HG03045 (cell line): ENCODE data around the gene RAD51B.
A peak's percentile ranks its signal among the peaks of the same experiment; 100 is the strongest.

Experiments used
- ATAC-seq: cut with Tn5 transposase; IDR thresholded peaks from one replicate; pipeline ENCODE4 v1.9.1; 2021; ENCODE audit warnings: mild to moderate bottlenecking, moderate library complexity; ENCODE audit not compliant: unreplicated experiment

Gene RAD51B

DNA sequence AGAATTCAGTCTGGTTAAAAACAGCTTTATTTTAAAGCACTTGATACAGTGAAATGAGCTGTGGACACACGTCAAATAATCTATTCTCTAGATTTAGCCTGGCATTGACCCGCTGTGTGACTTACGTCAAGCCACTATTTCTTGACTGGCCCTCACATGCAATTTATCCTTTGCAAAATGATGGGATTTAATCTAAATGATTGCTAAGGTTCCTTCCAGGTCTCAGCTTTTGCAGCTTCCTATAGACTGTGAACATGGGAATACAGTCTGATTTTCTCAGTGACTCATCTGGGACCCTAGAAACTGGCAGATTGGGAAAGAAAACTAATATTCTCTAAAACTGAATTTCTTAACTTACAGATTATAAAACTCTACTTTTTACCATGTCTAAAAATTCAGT is 409.1 kb downstream of the RAD51B start:
- ATAC-seq: no peak

DNA sequence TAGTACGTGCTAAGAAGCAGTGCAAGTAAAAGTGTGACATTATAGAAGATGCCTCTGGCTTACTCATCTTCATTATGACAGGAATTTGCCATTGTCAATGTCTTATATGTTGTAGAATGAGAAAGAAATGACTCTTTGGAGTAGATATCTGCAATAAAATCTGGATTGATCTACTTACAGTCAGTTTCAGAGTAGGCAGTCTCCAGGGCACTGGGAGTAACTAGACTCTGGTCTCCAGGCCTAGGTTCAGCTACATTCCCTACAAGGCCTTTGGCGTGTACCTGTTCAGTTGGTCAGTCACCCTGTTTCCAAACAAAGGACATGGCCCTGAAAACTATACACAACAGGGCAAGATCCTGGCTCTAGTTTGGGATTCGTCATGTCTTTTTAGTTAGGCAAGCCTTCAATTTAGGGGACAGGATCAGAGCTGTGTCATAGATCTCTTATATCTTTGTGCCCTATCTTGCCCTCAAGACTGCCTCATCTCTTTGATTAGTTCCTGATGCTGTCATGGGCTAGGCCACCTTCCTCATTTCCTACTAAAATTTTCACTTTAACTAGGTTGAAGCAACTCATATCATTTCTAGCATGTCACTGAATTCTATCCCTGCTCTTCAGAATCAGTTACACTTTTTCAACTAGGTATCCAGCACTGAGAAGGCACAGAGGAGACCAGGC is 410.0 kb downstream of the RAD51B start:
- ATAC-seq: no peak

DNA sequence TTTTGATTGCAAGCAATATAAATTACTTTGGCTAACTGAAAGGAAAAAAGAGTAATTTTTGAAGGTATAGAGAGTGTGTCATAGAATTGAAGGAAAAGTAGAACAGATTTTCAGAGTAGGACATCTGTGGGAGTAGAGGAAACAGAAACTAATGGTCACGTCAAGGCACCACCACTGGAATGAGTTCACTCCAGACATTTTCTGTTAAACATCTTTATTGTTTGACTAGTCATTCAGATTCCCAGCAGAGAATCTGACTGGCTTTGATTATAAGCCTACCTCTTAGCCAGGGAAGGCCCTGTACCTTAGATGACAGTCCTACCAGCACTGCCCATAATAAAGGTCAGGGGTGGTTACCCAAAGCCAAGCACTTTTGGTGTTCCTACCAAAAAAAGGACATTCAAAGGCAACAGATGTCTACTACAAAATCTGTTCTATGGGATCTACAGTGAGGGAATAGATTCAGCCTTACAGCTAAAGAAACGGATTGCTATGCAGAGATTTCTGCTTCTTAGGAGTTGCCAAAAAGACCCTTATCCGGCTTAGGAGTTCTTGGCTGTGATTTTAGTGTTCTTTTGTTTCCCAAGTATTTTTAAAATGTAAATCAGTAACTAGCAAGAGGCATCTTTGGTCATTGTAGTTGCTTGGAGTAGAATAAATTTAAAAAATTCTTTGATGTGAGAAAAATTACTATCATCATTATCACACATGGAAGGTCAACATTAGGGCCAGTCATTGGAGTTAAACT is 410.8 kb downstream of the RAD51B start:
- ATAC-seq: no peak

DNA sequence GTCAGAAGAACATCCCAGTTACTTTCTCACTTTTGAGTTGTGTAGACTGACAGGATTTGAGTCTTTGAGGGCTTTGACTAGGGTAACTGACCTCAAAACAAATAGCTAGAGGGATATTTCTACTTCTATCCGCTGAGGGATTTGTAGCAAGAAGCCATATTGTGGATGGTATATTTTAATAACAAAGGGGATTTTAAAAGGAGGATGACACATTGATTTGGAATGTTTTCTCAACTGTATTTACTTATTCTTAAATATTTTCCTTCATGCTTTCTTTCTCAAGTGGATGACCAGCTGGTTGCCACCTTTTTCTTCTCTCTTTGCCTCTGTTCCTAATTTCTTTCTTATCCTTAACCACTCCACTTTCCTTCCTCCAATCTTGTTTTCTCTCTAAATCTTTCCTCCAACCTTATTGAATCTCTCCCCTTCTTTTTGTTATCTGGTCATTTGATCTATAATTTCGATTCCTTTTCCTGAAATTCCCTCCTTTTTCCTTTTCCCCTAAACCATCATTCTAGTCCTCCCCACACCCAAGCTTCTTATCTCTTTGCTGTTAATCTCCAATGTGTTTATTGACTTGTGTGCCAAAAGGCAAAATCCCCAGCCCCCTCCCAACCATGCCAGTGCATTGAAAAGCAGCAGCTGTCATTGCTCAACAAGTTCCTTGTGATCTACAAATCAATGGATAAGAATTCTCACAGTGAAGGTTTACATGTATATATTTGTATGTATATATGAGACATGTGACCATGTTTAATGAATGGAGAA is 411.6 kb downstream of the RAD51B start:
- ATAC-seq: no peak

DNA sequence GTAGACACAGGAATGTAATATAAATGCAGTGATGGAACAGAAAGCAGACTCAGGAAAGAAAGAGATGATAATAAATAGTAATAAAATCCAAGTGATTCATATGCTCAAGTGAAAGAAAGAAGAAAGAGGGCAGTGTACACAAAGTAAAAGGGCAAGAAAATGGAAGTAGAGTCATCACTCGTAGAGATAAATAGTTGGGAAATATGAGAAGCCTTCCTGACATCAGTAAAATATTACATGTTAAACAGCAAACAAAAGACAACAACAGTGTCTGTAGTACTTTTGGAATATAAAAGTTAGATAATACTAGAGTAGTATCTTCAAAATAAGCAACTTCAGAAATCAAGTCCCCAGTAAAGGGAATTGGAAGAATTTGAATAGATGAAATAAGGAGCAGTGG is 412.3 kb downstream of the RAD51B start:
- no peak for ATAC-seq

DNA sequence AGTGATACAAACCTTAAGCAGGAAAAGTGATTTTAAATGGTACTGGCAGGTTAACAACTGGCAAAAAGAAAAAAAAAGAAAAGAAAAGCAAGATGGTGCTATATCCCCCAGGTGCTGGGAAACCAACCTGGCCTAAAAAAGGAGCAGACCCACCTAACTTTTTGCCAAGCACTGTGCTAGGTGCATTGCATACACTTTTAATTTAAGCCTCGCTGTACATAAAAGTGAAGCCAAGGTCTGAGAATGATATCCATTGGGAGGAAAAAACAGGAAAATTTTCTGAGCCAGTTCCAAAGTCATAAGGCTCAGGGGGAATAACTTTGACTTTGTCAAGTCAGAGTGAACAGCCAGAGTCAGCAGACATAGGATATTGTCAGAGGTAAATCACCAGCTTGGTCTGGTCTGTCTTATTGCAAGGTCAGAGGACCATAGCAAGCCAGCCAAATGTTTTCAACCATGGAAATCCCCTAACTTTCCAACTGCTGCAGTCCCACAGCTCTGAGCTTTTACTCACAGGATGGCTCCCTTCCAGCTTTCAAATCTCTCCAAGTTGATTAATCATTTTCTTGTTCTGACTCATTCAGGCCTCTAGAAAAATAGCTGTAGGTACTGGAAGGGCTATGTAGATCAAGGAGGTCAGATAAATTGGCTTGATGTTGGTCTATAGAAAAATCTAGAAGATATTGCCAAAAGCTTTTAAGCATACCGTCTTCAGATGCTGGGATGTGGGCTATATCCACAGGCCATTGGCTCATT is 412.9 kb downstream of the RAD51B start:
- peak; percentile 79 for ATAC-seq

DNA sequence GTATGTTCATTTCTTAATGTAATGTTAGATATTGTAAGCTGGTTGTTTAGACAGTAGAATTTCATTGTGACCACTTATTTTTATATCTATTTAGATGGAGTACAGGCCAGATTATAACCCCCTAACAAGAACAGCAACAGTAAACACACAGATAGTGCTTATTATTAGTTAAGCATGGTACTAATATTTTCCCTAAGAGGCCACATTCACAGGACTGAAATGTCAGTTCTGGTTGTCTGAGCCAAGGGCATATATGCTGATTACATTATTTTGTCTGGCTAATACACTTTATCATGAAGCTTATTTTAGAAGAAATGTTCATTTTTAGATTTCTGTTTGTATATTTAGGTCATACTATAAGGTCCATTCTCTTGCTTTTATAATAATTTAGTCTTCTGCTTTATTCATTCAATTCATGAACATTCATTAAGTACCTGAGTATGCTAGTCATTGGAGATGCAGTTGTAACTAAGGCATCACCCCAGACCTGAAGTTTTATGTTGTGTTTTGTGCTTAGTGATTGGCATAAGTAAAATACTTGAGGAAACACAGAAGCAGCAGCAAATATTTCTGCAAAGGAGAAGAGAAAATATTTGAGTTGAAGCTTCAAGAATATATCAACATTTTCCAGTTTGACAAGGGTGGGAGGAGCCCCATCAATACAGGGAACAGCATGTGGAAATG is 413.7 kb downstream of the RAD51B start:
- no peak for ATAC-seq

DNA sequence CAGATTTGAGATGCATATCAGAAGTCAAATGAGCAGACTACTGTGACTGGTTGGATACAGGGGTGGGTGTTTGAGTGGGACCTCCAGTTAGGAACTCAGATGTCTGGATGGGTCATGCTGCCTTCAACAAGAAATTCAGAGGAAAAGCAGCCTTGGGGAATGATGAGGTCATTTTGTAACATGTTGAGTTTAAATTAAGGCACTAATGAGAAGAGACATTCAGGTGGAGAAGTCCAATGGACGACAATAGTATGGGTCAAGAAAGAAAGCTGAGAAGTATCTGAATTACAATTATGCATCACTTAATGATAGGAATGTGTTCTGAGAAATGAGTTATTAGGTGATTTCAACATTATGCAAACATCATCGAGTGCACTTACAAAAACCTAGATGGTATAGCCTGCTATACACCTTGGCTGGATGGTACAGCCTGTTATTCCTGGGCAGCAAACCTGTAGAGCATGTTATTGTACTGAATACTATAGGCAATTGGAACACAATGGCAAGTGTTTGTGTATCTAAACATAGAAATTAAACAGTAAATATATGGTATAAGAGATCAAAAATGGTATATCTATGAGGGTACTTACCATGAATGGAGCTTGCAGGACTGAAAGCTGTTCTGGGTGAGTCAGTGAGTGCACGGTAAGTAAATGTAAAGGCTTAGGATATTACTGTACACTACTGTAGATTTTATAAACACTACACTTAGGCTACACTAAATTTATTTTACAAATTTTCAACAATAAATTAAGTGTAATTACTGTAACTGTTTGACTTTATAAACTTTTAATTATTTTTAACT is 414.7 kb downstream of the RAD51B start:
- no peak for ATAC-seq

DNA sequence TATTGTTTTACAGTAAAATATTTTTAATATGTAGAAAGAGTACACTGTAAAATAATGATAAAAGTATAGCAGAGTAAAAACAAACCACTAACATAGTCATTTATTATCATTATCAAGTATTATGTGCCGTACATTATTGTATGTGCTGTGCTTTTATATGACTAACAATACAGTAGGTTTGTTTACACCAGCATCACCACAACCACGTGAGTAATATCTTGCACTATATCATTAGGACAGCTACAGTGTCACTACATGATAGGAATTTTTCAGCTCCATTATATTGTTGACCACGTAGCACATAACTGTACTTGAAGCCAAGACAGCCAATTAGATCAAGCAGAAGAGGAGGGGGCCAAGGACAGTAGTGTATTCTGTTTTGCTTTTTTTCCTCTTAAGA is 415.4 kb downstream of the RAD51B start:
- ATAC-seq: no peak

DNA sequence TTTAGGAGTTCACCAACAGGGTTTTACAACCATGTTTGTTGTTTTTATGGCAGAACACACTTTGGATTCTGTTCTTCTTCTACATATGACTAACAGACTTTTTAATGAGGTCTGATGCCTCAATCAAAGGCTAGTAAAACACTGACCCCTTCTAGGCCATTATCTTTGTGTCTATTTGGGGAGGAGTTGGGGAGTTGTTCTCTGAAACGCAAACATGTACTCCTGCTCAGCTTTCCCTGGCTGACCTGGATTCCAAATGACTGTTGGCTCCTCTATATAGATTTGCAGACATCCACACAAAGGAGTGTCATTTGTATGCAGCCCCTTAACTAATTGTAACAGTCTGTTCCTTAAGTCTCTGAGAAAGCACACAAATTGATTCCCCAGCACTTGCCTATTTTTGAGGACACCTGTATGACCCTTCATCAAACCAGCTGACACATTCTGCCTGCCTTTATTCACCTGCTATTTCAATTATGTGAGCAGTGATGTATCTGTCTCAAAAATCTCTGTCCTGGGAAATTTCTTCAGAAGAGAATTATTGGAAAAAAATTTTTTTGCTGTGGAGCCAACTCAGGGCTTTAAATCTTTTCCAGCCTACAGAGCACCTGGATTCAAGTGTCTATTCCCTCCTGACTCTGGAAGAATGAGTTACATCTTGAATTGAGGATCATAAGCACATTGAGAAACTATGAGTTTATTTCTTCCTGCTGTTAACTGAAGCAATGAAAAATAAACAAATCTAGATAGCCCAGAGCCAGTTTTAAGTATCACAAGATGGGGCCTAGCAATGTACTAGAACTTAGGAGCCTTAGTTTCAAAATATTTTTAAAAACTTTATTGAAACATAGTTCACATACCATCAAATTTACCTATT is 417.2 kb downstream of the RAD51B start:
- no peak for ATAC-seq

DNA sequence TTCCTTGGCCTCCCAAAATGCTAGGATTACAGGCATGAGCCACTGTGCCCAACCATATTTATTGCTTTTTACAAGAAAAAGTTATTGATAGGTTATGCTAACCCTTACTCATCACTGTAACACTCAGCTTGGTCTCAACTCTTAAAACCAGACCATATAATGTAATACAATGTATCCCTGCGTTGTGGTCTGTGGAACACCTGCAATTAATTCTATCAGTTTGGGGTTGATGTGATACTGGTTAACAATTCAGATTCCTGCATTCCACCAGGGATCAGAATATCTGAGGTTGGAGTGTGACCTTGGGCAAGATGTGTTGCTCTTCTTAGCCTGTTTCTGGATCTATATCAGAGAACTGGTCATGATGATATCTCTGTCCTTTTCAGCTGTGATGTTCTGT is 419.0 kb downstream of the RAD51B start:
- no peak for ATAC-seq

DNA sequence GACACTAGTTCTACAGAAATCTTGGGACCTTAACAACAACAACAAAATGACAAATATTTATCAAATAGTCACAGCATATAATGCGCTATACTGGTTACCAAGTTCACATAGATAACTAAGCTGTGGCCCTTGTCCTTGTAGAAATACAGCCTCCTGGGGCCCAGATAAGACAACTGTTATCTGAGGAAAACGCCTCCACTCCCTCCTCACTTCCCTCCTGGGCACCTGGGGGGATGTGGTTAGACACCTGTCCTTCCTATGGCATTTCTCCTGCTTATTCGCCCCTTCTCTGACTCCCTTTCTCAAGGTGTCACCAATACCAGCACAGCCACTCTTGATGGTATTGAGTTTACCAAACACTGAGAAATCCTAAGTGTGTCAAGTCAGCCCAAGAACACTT is 419.4 kb downstream of the RAD51B start:
- no peak for ATAC-seq

DNA sequence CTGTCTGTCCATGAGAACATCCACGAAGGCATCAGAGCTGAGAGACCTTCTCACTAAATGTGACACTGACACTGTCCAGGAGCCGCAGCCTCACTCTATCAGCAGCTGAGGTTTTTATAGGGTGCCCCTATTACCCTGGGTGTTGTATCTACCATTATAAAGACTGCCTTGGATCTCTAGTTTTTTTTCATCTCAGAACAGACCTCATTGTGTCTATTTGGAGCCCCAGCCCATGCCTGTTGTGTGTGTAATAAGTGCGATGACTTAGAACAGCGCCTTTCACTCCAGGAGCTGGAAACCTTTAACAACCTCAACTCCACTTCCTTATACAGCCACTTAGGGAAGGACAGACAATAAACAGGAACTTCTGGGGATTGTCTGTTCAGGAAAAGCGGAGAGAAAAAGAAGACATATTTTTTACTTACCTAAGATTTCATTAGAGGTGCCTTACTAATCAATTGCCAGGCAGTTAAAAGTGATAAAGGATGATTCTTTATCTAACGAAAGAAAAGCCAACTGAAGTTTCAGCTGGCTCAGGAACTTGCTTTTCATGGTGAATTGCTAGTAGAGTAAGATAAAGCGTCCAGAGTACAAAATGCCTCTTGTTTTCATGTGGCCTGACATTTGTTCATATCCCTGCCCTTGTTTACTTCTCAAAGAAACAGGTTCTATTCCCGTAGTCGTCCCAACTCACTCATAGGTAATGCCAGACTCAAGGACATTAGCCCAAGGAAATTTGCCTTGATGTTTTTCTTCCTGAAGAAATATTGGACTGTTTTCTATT is 420.6 kb downstream of the RAD51B start:
- no peak for ATAC-seq

DNA sequence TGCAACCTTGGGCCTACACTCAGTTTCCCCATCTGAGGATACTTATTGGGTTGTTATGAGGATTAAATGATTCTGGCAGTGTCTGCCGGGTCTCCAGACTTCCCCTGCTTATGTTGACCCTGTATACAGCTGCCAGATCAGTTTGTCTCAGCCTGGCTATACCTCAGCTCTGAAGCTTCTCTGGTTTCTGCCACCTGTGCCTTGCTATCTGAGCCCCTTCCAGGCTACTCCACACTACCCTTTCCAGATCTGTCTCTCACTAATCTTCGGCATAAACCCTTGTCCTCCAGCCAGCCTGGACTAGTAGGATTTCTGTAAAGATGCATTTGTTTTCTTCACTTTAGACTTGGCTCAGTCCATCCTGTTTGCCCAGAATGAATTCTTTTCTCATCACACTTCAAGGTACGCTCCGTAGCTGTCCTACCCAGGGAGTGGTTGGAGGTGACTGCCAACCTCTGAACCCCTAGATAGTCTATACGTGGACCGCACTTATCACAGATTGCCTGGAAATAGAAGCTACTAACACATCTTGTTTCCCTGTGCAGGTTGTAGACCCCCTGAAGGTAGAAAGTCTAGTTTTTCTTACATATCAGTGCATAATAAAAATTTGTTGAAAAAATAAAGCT is 422.4 kb downstream of the RAD51B start:
- ATAC-seq: no peak

DNA sequence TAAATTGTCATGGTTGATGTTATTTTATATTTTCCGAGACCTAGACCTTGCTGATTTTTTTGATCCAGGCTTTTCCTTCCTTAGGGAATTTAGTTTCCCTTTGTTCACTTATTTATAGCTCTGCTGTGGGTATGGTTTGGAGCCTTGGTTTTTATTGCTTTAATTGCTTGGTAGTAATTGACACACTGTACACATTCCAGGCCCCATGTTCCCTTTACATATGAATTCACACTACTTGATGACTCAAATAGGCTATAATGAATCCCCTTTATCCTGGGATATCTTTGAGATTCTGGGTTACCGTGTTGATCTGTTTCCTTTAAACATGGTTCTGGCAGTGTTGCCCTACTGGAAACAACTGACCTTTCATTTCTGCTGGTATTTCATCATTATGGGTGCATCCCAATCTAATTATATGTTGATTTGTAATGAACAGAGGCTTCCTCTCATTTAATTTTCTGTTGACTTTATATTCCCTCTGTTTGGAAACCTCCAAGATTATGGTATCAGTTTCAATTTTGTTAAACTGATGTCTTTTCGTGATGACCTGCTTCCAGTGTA is 424.0 kb downstream of the RAD51B start:
- ATAC-seq: no peak

DNA sequence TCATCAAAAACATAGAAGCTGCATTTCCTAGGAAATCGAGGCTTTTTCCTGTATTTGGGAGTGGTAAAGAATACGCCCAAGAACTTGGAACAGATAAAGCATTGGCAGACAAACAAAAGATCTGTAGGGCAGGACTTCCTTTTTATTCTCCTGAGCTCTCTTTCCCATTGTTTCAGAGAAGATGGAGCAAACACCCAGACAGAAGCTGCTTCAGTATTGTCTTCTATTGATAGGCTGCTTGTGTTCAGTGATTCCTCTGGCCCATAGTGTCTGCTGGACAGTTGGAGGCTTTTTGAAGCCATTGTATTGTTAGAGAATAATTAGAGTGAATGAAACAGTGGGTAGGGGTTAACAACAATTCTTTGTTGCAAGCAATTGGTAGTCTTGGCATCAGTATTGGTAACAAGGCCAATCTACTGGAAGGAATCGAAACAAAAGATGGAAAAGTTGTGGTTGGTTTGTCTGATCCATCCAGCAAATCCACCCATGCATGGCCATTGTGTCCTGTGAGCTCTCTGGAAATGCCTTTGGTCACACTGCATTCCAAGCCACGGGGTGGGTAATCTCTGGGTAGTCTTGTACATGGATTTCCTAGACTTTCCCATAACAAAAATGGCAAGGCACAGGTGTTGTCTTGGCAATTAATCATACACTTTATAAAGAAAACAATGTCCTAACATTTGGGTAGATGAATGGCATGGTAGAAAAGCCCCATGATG is 424.8 kb downstream of the RAD51B start:
- ATAC-seq: no peak
